Stimulated activated CD4-positive, alpha-beta T cell treated with anti-CD3 and anti-CD28 coated beads, Interleukin-15, amount 100 ng/mL, for 1 hour (primary cell): ENCODE data around the gene FAM216B.
"Not testable (repeated sequence)": the region's sequence is repeated elsewhere in the genome, so short reads cannot be mapped to it uniquely, and the experiment has no call there.

ENCODE experiments used
- DNase-seq, 2 donors: peaks; one replicate each; pipeline ENCODE4 v3.0.0-alpha.2; 2020; ENCODE audit warnings: low read depth in 1 of 2, low spot score in 1 of 2

FAM216B gene

DNA sequence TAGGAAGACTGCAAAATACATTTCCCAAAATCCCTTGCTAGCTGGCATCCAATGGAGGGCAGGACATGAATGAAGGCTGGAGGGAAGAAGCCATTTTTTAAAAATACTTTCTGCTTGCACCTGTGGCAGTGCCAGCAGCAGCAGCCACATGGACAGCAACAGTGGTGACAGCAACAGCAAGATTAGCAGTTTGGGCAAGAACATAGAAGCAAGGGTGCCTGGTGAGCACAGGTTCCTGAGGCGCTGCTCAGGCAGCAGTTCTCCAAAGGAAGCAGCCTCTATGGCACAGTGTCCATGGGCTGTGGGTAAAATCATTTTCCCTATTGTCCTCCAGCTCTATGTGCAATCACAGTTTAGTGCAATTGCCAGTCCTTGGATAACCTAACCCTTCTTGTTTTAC lies 1.3 kb upstream of the FAM216B start:
- DNase-seq, result no peak

- no peak for DNase-seq
Measured at GRCh38 chr13:42786715-42787114, 5.3 kb downstream of the FAM216B start.

DNA sequence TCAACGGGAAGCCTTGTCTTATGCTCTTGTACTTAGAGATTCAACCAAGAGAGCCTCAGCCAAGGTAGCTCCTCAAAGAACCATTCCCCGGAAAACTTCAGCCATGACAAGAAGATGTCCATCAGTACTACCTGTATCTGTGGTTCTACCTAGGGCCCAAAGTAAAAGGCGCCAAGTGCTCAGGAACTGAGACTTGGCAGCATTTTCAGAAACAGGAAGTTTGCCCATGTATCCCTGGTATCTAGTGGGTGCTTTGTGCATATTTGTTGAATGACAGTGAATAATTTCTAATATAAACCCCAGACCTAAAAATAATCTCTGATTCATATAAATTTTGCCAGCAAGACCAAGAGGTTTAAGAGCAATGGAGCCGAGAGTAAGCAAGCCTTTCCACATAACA lies 7.2 kb downstream of the FAM216B start:
- DNase-seq, result no peak

DNA sequence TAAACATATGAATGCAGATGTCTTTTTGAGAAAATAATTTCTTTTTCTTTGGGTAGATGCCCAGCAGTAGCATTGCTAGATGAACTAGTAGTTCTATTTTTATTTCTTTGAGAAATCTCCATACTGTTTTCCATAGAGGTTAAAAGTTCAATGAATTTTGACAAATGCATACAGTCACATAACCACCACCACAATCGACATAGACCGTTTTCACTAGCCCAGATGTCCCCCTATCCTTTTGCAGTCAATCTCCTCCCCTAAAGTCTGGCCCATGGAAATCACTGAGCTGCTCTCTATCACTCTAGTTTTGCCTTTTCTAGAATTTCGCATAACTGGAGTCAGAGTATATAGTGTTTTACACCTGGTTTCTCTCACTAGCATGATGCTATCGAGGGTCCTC lies 10.8 kb downstream of the FAM216B start:
- DNase-seq, result no peak

DNA sequence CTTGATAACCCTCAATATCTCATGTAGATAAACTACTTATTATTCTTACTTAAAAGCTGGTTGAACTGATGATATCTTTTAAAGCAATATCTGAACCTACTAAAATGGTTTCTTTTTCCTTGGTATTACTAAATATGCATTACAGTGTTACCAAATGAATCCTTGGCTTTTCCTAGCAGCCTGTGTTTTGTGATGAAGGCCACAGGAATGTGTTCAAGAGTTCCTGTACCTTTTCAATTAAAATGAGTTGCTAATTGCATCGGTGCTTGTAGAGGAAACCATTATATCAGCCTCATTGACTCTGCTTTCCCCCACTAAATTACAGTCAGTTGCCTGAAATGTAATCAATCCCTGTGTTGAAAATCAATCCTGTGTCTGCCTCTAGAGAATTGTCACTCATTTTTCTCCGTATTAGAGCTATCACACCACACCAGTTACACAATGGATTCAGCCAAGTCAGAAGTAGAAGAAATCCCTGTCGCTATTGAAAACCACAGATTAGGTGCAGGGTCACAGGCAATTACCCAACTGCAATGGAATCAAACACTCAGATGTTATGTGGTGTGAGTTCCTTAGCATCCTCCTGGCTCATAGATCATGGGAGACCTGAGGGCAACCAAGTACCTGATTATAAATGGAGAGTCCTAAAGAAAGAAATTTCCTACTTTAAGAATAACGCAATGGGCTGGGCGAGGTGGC lies 13.3 kb downstream of the FAM216B start:
- no peak for DNase-seq

DNA sequence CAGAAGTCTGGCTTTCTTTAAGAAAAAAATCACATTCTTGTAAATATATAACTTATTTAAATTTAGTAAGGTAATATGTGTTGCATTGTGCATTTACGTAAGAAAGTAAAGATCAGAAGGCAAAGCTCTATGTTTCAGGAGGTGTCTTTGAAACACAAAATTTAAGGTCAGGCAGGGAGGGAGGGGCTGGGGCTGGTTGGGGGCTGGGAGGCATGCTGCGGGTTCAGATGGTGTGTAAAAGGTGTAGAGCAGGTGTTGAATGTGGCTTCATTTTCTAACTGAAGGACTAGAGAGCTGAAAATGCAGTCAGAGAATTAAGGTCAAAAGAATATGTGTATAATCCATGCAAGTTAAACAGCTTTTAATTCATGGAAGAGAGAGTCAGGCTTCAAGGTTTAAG lies 14.3 kb downstream of the FAM216B start:
- no peak for DNase-seq

DNA sequence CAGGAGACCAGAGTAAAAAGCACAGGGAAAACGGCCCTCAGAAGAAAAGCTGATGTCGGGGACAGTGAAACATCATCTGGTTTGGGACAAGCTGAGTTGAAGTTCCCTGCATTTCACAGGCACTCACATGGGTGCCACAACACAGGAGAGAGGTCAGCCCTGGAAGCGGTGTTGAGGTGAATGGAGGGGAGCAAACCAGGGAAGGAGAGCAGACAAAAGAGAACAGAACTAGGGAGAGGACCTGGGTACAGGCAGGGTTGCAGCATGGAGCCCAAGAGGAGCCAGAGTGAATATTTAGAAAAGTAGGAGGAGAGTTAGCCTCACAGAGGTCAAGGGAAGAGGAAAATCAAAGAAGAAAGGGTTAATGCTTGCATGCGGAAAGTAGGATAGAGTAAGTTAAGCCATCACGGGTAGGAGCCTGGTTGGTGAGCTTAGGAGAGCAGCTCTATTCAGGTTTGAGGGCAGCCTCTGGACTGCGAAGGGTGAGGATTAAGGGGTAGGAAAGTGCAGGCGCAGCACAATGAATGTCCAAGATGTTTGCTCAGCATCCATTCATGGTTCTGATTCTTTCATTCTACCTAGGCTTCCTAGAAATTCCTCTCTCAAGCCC lies 15.5 kb downstream of the FAM216B start:
- no peak for DNase-seq

GRCh38 chr13:42798118-42798517 lies 16.7 kb downstream of the FAM216B start:
- DNase-seq, result no peak

- DNase-seq, result no peak
Measured at GRCh38 chr13:42800109-42800643, 18.8 kb downstream of the FAM216B start.

DNA sequence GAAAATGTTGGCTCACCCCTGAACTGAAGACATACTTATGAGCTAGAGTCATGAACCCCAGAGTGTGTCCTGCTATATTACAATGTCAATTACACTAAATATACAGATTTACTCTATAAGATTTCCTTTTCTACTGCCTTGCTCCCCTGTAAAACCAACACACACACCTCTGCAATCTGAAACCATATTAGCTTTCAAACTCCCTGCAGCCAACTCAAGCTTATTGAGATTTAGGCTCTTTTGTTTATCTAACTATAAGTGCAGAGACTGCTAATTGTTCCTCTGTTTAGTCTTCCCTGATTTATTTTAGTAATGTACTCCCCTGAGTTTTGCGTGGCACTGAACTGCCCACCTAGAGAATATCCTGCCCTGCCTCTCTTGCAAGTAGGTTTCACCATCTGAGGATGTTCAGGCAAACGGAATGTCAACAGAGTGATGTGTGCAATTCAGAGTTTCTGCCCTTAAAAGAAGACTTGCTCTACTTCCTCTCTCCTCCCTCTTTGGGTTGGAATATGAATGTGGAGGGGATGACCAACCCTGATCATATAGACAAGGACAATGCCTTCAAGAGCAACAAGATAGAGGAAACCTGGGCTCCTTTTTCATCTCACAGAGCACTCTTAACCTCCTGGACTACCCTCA lies 22.3 kb downstream of the FAM216B start:
- DNase-seq, result no peak

- DNase-seq, result no peak
Measured at GRCh38 chr13:42804244-42804874, 23.0 kb downstream of the FAM216B start.

DNA sequence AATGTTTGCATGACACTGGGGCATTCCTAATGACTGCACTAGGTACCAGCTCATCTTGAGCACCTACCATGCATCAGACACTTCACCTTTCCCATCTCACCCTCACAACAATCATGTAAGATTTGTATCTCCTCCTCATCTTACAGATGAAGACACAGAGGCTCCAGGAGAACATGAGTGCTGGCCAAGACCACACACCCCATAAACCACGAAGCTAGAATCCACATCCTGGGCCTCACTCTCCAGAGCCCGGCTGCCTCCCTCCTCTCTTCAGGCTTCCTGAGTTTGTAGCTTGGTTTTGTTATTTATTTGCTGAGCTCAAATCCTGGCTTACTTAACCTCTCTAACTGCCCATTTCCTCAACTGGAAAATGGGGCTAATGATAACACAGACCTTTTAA lies 25.9 kb downstream of the FAM216B start:
- DNase-seq, result no peak

- no peak for DNase-seq
Measured at GRCh38 chr13:42807866-42808265, 26.5 kb downstream of the FAM216B start.

DNA sequence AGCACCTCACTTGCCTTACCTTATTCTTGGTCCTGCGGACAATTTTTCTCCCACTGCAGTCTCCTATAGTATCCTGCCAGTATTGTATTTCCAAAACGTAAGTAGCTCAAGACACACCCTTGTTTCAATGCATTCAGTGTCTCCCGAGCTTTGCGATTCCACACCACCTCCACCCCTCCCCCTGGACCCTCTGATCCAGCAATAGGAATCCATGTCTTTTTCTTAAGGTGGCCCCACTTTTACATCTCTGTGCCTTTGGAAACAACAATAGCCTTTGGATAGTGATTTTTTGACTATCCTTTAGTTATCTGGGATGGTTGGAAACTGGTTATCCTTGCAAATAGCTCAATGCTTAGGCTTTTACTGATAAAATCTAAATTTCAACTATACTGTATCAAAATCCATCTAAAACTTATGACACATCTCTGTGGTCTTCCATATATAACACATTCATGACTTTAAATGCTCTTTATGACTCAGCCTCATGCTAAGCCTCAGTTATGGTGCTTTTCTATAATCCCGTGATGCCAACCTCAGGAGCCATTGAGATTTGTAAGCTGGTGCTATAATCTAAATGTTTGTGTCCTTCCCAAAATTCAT lies 27.1 kb downstream of the FAM216B start:
- DNase-seq, result no peak

DNA sequence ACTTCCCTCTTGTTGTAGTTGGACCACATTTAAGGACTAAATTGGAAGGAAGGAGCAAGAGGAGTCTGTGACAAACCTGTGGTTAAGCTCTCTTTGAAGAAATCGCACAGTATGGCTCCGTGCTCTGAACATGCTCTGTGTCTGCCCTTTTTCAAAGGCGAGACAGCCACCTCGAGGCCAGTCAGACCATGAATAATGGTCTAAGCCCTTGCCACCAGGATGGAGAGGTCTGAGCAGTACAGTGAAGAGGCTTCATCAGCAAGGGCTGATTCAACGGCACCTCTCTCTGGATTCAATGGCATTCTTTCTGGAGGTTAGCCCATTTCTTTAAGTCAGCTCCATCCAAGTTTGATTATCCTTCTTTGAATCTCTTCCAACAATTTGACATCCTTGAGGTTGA lies 30.9 kb downstream of the FAM216B start:
- no peak for DNase-seq

DNA sequence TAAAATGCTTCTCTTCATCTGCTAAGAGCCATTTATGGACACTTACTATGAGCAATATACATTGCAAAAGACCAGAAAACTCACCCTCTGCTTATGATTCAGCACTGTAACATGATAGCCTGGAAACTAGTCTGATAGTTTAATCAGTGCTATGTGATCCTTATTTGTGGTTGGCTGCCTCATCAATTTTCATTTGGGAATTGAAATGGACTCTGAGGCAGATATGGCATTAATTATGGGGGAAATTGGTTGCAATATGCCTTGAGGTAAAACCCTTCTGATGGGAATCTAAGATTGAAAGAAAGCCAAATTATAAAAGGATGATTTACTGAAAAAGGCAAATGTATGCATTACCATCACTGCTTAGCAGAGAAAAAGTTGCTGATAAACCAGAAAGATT lies 33.5 kb downstream of the FAM216B start:
- DNase-seq, result no peak

DNA sequence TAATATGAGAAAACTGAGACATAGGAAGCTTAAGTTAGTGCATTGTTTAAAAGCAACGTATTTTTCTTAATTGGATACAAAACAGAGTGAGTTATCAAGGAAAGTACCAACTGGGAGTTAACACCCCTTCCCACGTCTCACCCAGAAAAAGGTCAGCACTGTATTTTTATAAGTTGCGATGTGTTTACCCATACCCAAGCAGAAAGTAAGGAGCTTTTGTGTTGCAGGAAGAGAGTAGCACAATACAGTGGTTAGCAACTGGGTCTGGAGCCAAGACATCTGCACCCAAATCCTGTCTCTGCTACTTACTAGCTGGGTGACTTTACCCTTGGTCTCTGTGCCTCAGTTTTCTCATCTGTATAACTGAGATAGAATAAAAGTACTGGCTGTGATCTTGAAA lies 34.3 kb downstream of the FAM216B start:
- no peak for DNase-seq

DNA sequence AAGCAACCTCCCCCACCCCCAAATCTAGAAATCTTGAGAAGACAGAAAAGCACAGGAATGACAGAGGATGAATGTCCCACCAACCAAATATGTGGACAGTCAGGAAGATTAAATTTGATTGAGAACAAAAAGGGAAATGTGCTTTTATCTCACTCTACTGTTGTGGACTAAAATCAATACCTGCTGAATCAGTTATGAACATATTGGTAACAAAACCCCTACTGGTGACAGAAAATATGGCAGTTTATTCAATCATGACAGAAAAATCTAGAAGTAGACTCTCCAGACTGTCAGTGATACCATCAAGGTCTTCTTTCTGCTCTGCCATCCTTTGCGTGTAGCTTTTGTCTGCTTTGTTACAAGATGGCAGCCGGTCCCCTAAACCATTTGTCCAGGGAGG lies 35.2 kb downstream of the FAM216B start:
- no peak for DNase-seq

- DNase-seq, result not testable (repeated sequence)
Measured at GRCh38 chr13:42819687-42820086, 38.3 kb downstream of the FAM216B start.

- DNase-seq, result no peak
Measured at GRCh38 chr13:42820451-42820850, 39.1 kb downstream of the FAM216B start.

DNA sequence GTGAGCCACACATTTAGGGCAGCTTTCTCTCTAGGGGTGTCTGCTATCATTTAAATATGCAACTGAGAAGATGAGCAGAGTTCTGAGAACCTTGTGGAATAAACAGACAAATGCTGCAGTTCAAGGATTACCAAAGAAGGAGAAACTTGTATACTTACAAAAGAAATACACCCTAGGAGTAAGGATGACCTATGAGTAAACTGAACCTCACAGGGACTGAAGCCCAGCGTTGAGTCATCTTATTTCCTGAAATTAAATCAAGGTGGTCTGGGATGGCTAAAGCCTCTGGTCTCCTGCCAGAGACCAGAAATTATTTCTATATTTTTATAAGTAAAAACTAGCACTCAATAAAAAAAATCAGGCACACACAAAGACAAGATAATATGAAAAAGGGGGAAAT lies 40.1 kb downstream of the FAM216B start:
- no peak for DNase-seq
